GM23248 (cell line): Measurements from ENCODE around the gene LSAMP. TPM values are rescaled to one million over a fixed set of nuclear protein-coding genes. Genes with fewer than 3 reads are reported as not detected.

ENCODE experiments used
- DNase-seq: peaks from one replicate; pipeline ENCODE4 v3.0.0-alpha.2; 2015
- H2AFZ ChIP-seq: fragments of 200-600 bp; sonication (generic); 2 replicates; pipeline ENCODE4 v1.6.1; 2016; ENCODE audit warnings: antibody characterized with exemption
- H3F3A ChIP-seq: fragments of 200-600 bp; sonication (generic); 2 replicates; pipeline ENCODE4 v1.6.1; 2016; ENCODE audit warnings: mild to moderate bottlenecking, antibody characterized with exemption, mixed run types; ENCODE audit not compliant: insufficient read depth
- H3K27ac ChIP-seq: fragments of 200-600 bp; sonication (generic); 2 replicates; pipeline ENCODE4 v1.5.1; 2016; ENCODE audit warnings: mild to moderate bottlenecking
- H3K27me3 ChIP-seq: fragments of 200-600 bp; sonication (generic); replicated peaks from 2 replicates; pipeline ENCODE4 v1.6.1; 2016; ENCODE audit warnings: mild to moderate bottlenecking; ENCODE audit not compliant: insufficient read depth
- H3K36me3 ChIP-seq: fragments of 200-600 bp; sonication (generic); 2 replicates; pipeline ENCODE4 v1.6.1; 2016; ENCODE audit warnings: low read depth, mild to moderate bottlenecking
- H3K4me1 ChIP-seq: fragments of 200-600 bp; sonication (generic); 2 replicates; pipeline ENCODE4 v1.6.1; 2016; ENCODE audit warnings: mild to moderate bottlenecking; ENCODE audit not compliant: insufficient read depth
- H3K4me2 ChIP-seq: fragments of 200-600 bp; sonication (generic); one replicate; pipeline ENCODE4 v1.6.1; 2016; ENCODE audit warnings: mild to moderate bottlenecking; ENCODE audit not compliant: unreplicated experiment
- H3K4me3 ChIP-seq: fragments of 200-600 bp; sonication (generic); 2 replicates; pipeline ENCODE4 v1.5.1; 2016; ENCODE audit warnings: mild to moderate bottlenecking
- H3K79me2 ChIP-seq: fragments of 200-600 bp; sonication (generic); 2 replicates; pipeline ENCODE4 v1.6.1; 2016; ENCODE audit warnings: mild to moderate bottlenecking; ENCODE audit not compliant: insufficient read depth
- H3K9ac ChIP-seq: fragments of 200-600 bp; sonication (generic); 2 replicates; pipeline ENCODE4 v1.6.1; 2016; ENCODE audit warnings: mild to moderate bottlenecking
- H3K9me2 ChIP-seq: fragments of 200-600 bp; sonication (generic); 2 replicates; pipeline ENCODE4 v1.6.1; 2016; ENCODE audit warnings: mixed run types, mild to moderate bottlenecking, moderate library complexity; ENCODE audit not compliant: insufficient read depth
- H3K9me3 ChIP-seq: fragments of 200-600 bp; sonication (generic); one replicate; pipeline ENCODE4 v1.6.1; 2017; ENCODE audit warnings: low read depth
- H4K20me1 ChIP-seq: fragments of 200-600 bp; sonication (generic); 2 replicates; pipeline ENCODE4 v1.6.0; 2016; ENCODE audit not compliant: insufficient read depth
- EZH2 ChIP-seq: fragments of 200-600 bp; sonication (generic); IDR thresholded peaks from 2 replicates; pipeline ENCODE4 v1.6.1; 2018; ENCODE audit warnings: antibody characterized with exemption, mild to moderate bottlenecking; ENCODE audit not compliant: insufficient read depth, poor library complexity, severe bottlenecking
- EZH2phosphoT487 ChIP-seq: fragments of 200-600 bp; sonication (generic); IDR thresholded peaks from 2 replicates; pipeline ENCODE4 v1.6.1; 2018; ENCODE audit warnings: antibody characterized with exemption, moderate library complexity, mild to moderate bottlenecking, low read depth; ENCODE audit not compliant: insufficient read depth
- WGBS, 2 experiments: methylation state at CpG; one replicate each; pipeline ENCODE4 v1.1.6; 2015 to 2017; ENCODE audit warnings: low lambda C conversion rate in 2 of 2, low coverage in 1 of 2; ENCODE audit errors: missing lambda C conversion rate in 2 of 2; 5-methylcytosine and 5-hydroxymethylcytosine counted together
- in situ Hi-C: fragments of 300-500 bp; cut with MboI; formaldehyde crosslinking; loops from 2 replicates; pipeline ENCODE4 v1.15.0; 2020
- polyA plus RNA-seq: library from polyadenylated mRNA; unstranded; fragments of >200 nt; fragmentation: Nextera tagmentation; extraction: Ambion mirVana; gene quantifications from 2 replicates; pipeline ENCODE4 v1.2.1, GENCODE V29; 2016
- total RNA-seq: library from RNA; depleted of rRNA; stranded (reverse); fragments of >200 nt; shearing (Covaris generic); gene quantifications from 2 replicates; pipeline ENCODE4 v1.2.3, GENCODE V29; 2014

Gene LSAMP
- total and polyA plus RNA-seq, 2 experiments from 2014 or later = 4.5 to 9.3 TPM

DNA sequence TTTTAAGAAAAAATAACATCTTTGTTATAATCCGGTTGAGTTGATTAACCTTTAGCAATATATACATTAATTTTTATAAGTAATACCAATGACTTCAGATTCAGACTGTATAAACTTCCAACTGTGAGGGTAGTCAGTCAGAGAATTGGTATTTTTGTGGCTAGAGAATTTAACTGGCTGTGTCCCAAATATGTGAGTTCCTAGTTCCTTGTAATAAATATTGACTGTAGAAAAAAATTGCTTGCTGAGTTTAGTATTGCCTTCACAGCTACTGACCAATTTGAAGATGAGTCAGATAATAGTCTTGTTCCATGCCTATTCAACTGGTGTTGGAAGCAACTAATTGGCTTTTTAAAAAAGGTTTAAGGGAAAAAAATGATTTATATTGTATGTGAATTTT is 611.2 kb downstream of the LSAMP start:
- Histone ChIP-seq H3K9ac (no peak overlapping the region), H3K36me3 (no peaks in the 10 kb centered on the region), H3K9me3 (no peaks in the 10 kb centered on the region), H3F3A (peaks cover 10% of the 10 kb centered on the region; the same call in 1 of the 2 replicates), H4K20me1 (no peaks in the 10 kb centered on the region), H3K27me3 (no peaks in the 10 kb centered on the region), H2AFZ (no peak overlapping the region), H3K27ac (peak overlapping the region; percentile 2; the same call in 1 of the 2 replicates), H3K4me2 (peak overlapping the region; percentile 68), H3K4me3 (peak overlapping the region; percentile 31), H3K4me1 (peaks cover 18% of the 10 kb centered on the region), H3K9me2 (no peaks in the 10 kb centered on the region), H3K79me2 (no peaks in the 10 kb centered on the region)
- no peak for TF ChIP-seq EZH2phosphoT487
- no peak for TF ChIP-seq EZH2
- WGBS, 2 experiments = 46 to 47% methylated on average over 1 of the region's 1 CpG
- peak; percentile 88 for DNase-seq
- in situ Hi-C loops = no loop called here

GRCh38 chr3:115833074-115833473 is 612.2 kb downstream of the LSAMP start:
- H3K36me3 ChIP-seq = no peaks in the 10 kb centered on the region
- TF ChIP-seq EZH2phosphoT487 = no peak
- TF ChIP-seq EZH2 = no peak
- no peak overlapping the region for H2AFZ ChIP-seq
- H3K4me2 ChIP-seq = peak overlapping the region; percentile 68
- no peaks in the 10 kb centered on the region for H4K20me1 ChIP-seq
- H3K9ac ChIP-seq = no peak overlapping the region
- no peaks in the 10 kb centered on the region for H3K27me3 ChIP-seq
- in situ Hi-C loops = no loop called here
- H3K4me3 ChIP-seq = peak overlapping the region; percentile 31; the same call in 1 of the 2 replicates
- peak; percentile 40 for DNase-seq
- 77 to 78% methylated on average over 2 of the region's 2 CpGs for WGBS, 2 experiments
- H3K27ac ChIP-seq = peak overlapping the region; percentile 2; the same call in 1 of the 2 replicates
- no peaks in the 10 kb centered on the region for H3K79me2 ChIP-seq
- H3F3A ChIP-seq = peaks cover 10% of the 10 kb centered on the region; the same call in 1 of the 2 replicates
- H3K4me1 ChIP-seq = peaks cover 18% of the 10 kb centered on the region
- no peaks in the 10 kb centered on the region for H3K9me2 ChIP-seq
- H3K9me3 ChIP-seq = no peaks in the 10 kb centered on the region

DNA sequence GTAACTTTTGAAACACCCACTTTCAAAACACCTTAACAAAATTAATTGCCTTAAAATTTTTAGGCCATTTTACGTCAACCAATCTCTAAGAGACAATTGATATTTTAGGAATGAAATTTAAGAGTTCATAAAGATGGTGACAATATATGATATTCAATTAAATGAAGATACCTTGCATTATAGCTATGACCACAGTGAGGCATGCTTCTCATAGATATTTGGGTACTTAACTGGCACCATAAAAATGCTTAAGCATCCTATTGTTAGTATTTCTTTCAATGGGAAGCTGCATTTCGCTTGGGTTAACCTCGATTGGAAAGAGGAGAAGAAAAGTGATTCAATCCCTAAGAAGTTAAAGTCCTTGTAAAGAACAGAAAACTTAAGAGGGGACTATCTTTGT is 613.0 kb downstream of the LSAMP start:
- H3K4me1 ChIP-seq = peaks cover 18% of the 10 kb centered on the region
- H3K4me2 ChIP-seq = no peak overlapping the region
- H3K79me2 ChIP-seq = no peaks in the 10 kb centered on the region
- no peak for TF ChIP-seq EZH2
- TF ChIP-seq EZH2phosphoT487 = no peak
- no peak overlapping the region for H3K9ac ChIP-seq
- H3K9me2 ChIP-seq = no peaks in the 10 kb centered on the region
- no peak overlapping the region for H3K4me3 ChIP-seq
- 95 to 97% methylated on average over 3 of the region's 3 CpGs for WGBS, 2 experiments
- H3K27ac ChIP-seq = no peak overlapping the region
- H2AFZ ChIP-seq = no peak overlapping the region
- no peaks in the 10 kb centered on the region for H4K20me1 ChIP-seq
- no peak for DNase-seq
- H3K9me3 ChIP-seq = no peaks in the 10 kb centered on the region
- no peaks in the 10 kb centered on the region for H3K36me3 ChIP-seq
- no peaks in the 10 kb centered on the region for H3K27me3 ChIP-seq
- peaks cover 10% of the 10 kb centered on the region; the same call in 1 of the 2 replicates for H3F3A ChIP-seq
- in situ Hi-C loops = no loop called here

DNA sequence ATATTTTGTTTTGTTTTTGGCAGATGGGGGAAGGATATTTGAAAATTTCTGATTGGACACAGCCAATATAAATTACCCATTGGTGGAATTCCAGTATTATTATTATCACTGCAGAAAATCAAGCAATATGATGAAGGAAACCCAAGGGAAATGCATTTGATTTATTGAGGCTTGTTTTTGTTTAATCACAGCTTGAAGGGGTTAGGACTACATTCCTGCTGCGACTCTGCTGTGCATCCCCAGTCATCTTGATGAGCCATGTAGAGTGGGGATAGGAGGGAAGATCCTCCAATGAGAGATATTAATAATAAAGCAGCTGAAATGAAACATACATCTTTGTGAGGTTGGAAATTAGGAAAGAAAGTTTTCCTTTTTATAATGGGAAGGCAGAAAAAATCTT is 613.4 kb downstream of the LSAMP start:
- Histone ChIP-seq H3K36me3 (no peaks in the 10 kb centered on the region), H3K9ac (no peak overlapping the region), H3K9me2 (no peaks in the 10 kb centered on the region), H2AFZ (no peak overlapping the region), H3K4me2 (no peak overlapping the region), H3F3A (peaks cover 10% of the 10 kb centered on the region; the same call in 1 of the 2 replicates), H3K4me1 (peaks cover 18% of the 10 kb centered on the region), H3K27ac (no peak overlapping the region), H3K4me3 (no peak overlapping the region), H4K20me1 (no peaks in the 10 kb centered on the region), H3K79me2 (no peaks in the 10 kb centered on the region), H3K9me3 (no peaks in the 10 kb centered on the region), H3K27me3 (no peaks in the 10 kb centered on the region)
- in situ Hi-C loops = no loop called here
- 83 to 91% methylated on average over 1 of the region's 1 CpG for WGBS, 2 experiments
- no peak for DNase-seq
- TF ChIP-seq EZH2phosphoT487 (no peak), EZH2 (no peak)
